Measurements from ENCODE around the gene YIF1A. TPM values are rescaled to one million over a fixed set of nuclear protein-coding genes. Genes with fewer than 3 reads are reported as not detected.

Gene YIF1A
- total RNA-seq, 4 donors from 2014 or later = 77.7 to 168 (median 118) TPM

- no peak for DNase-seq
- Histone ChIP-seq H3K4me1 (peaks cover 7 to 24% of the 10 kb centered on the region in 2 donors), H3K27ac (no peak overlapping the region), H3K36me3 (peaks cover 9 to 13% of the 10 kb centered on the region in 2 donors), H3K4me3 (replicated peaks in 1 of 3) (peak overlapping the region in 1 of 3 donors; percentile 26), H3K9me3 (no peaks in the 10 kb centered on the region), H3K27me3 (no peaks in the 10 kb centered on the region)
- intact Hi-C loops (cut with DNase I) = no loop called here
- WGBS, 2 donors = 77 to 81% methylated on average over 15 to 23 of the region's 42 CpGs
- TF ChIP-seq, protein P1, sequence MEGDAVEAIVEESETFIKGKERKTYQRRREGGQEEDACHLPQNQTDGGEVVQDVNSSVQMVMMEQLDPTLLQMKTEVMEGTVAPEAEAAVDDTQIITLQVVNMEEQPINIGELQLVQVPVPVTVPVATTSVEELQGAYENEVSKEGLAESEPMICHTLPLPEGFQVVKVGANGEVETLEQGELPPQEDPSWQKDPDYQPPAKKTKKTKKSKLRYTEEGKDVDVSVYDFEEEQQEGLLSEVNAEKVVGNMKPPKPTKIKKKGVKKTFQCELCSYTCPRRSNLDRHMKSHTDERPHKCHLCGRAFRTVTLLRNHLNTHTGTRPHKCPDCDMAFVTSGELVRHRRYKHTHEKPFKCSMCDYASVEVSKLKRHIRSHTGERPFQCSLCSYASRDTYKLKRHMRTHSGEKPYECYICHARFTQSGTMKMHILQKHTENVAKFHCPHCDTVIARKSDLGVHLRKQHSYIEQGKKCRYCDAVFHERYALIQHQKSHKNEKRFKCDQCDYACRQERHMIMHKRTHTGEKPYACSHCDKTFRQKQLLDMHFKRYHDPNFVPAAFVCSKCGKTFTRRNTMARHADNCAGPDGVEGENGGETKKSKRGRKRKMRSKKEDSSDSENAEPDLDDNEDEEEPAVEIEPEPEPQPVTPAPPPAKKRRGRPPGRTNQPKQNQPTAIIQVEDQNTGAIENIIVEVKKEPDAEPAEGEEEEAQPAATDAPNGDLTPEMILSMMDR (IDR thresholded peaks at IDR 0.05) = no peak
- TF ChIP-seq POLR2A (IDR thresholded peaks at IDR 0.05) = no peak
Observed at GRCh38 chr11:66334605-66335442, 45.9 kb upstream of the YIF1A start.

DNA sequence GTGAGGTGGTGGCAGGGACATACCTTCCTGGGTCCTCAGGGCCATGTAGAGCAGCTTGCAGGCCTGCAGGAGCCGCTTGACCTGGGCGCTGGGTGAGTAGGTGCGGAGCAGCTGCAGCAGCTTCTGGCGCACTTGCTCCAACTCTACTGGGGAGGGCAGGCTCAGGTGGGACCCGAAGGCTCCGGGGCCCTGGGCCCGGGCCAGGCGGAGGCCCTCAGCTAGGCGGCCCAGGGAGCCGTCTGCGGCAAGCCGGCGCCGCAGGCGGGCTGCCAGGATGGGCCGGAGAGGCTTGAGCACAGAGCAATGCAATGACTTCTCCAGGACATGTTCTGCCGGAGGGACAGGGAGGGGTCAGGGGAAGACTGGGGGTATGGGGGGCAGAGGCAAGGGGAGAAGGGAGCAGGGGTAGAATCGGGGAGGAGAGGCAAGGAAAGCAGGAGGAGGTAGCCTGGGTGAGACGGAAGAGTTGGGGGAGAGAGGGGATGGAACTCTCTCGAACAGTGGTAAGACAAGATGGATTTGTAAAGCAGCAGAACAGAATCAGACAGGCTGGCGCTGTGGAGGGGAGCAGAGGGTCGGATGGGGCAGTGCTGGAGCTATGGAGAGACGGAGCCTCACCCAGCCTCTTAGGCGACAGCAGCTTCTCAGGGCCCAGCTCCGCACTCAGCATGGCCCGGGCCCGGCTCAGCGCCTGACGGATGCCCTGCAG is 45.1 kb upstream of the YIF1A start:
- Histone ChIP-seq H3K4me1 (peaks cover 7 to 24% of the 10 kb centered on the region in 2 donors), H3K9me3 (no peaks in the 10 kb centered on the region), H3K27me3 (no peaks in the 10 kb centered on the region), H3K36me3 (peaks cover 6% of the 10 kb centered on the region in 2 donors), H3K4me3 (replicated peaks in 1 of 3) (no peak overlapping the region), H3K27ac (no peak overlapping the region)
- no peak for TF ChIP-seq POLR2A (IDR thresholded peaks at IDR 0.05)
- TF ChIP-seq, protein P1 (IDR thresholded peaks at IDR 0.05) = no peak
- no peak for DNase-seq
- 78 to 83% methylated on average over 21 to 25 of the region's 29 CpGs for WGBS, 2 donors
- intact Hi-C loops (cut with DNase I) = no loop called here

- no peak for DNase-seq
- Histone ChIP-seq H3K4me3 (replicated peaks in 1 of 3) (no peak overlapping the region), H3K27ac (no peak overlapping the region), H3K4me1 (peaks cover 7 to 29% of the 10 kb centered on the region in 2 donors), H3K27me3 (no peaks in the 10 kb centered on the region), H3K36me3 (peaks cover under 1 to 6% of the 10 kb centered on the region in 2 donors), H3K9me3 (no peaks in the 10 kb centered on the region)
- 90 to 94% methylated on average over 6 to 7 of the region's 19 CpGs for WGBS, 2 donors
- TF ChIP-seq POLR2A (IDR thresholded peaks at IDR 0.05) = no peak
- TF ChIP-seq, protein P1 (IDR thresholded peaks at IDR 0.05) = no peak
- intact Hi-C loops (cut with DNase I) = no loop called here
Observed at GRCh38 chr11:66333220-66333877, 44.4 kb upstream of the YIF1A start.

- 81 to 85% methylated on average over 12 to 18 of the region's 18 CpGs for WGBS, 2 donors
- H3K27me3 ChIP-seq = no peaks in the 10 kb centered on the region
- no peaks in the 10 kb centered on the region for H3K9me3 ChIP-seq
- peaks cover 7 to 36% of the 10 kb centered on the region in 2 donors for H3K4me1 ChIP-seq
- peaks cover 0 to 3% of the 10 kb centered on the region in 2 donors for H3K36me3 ChIP-seq
- H3K4me3 ChIP-seq (replicated peaks in 1 of 3) = no peak overlapping the region
- intact Hi-C loops (cut with DNase I) = no loop called here
- H3K27ac ChIP-seq = no peak overlapping the region
- DNase-seq = no peak
- TF ChIP-seq POLR2A (IDR thresholded peaks at IDR 0.05) = no peak
- TF ChIP-seq, protein P1 (IDR thresholded peaks at IDR 0.05) = no peak
Observed at GRCh38 chr11:66332371-66333219, 43.7 kb upstream of the YIF1A start.
